Mononuclear cell (primary cell): ENCODE results near the gene PHF20. TPM values are rescaled to one million over a fixed set of nuclear protein-coding genes. Genes with fewer than 3 reads are reported as not detected.
"Not testable (repeated sequence)": the region's sequence is repeated elsewhere in the genome, so short reads cannot be mapped to it uniquely, and the experiment has no call there.

ENCODE experiments used
- H3K27me3 ChIP-seq: 2 replicates; pipeline ENCODE4 v1.6.0; 2011; ENCODE audit warnings: low read length, control low read depth; ENCODE audit not compliant: insufficient read depth
- H3K4me1 ChIP-seq: 2 replicates; pipeline ENCODE4 v1.5.1; 2011; ENCODE audit warnings: mild to moderate bottlenecking, low read length, control low read depth; ENCODE audit not compliant: insufficient read depth
- H3K4me3 ChIP-seq: 2 replicates; pipeline ENCODE4 v1.5.1; 2011; ENCODE audit warnings: mild to moderate bottlenecking, low read length, moderate library complexity
- H3K9me3 ChIP-seq: 2 replicates; pipeline ENCODE4 v1.5.1; 2011; ENCODE audit warnings: low read depth, mild to moderate bottlenecking, control low read depth, low read length
- total RNA-seq: library from RNA; depleted of rRNA; stranded (reverse); fragments of >200 nt; gene quantifications from one replicate; pipeline ENCODE4 v1.2.3, GENCODE V29; 2012

The PHF20 gene
- total RNA-seq, 1 donor, result 103 TPM

- Histone ChIP-seq H3K4me1 (peaks cover 33% of the 10 kb centered on the region), H3K27me3 (no peaks in the 10 kb centered on the region)
These were observed 184.8 kb downstream of the PHF20 start for GRCh38 chr20:35956616-35957015.

GRCh38 chr20:35959291-35959690 is 187.5 kb downstream of the PHF20 start:
- peaks cover 13% of the 10 kb centered on the region for H3K4me1 ChIP-seq
- not testable (repeated sequence) for H3K4me3 ChIP-seq, H3K9me3 ChIP-seq, H3K27me3 ChIP-seq

More at GRCh38 chr20:35956616-35957015, 184.8 kb downstream of the PHF20 start:
- Histone ChIP-seq H3K4me3 (no peak overlapping the region), H3K9me3 (no peaks in the 10 kb centered on the region)

- Histone ChIP-seq H3K4me1 (no peaks in the 10 kb centered on the region), H3K9me3 (no peaks in the 10 kb centered on the region), H3K4me3 (no peak overlapping the region), H3K27me3 (no peaks in the 10 kb centered on the region)
These were observed 192.1 kb downstream of the PHF20 start for GRCh38 chr20:35963878-35964277.

- Histone ChIP-seq H3K4me1 (no peaks in the 10 kb centered on the region), H3K27me3 (no peaks in the 10 kb centered on the region), H3K4me3 (no peak within 1 kb of the TSS), H3K9me3 (no peaks in the 10 kb centered on the region)
These were observed 196.3 kb downstream of the PHF20 start, which contains the start of gene CNBD2 for GRCh38 chr20:35967979-35968640. Gene CNBD2 (plus strand): TSS chr20:35968590. CDS start chr20:35968763, 173 bp downstream.

- Histone ChIP-seq H3K9me3 (no peaks in the 10 kb centered on the region), H3K27me3 (no peaks in the 10 kb centered on the region), H3K4me1 (no peaks in the 10 kb centered on the region), H3K4me3 (no peak overlapping the region)
These were observed 197.1 kb downstream of the PHF20 start for GRCh38 chr20:35968930-35969329.

- Histone ChIP-seq H3K4me3 (no peak overlapping the region), H3K9me3 (no peaks in the 10 kb centered on the region), H3K27me3 (no peaks in the 10 kb centered on the region), H3K4me1 (no peaks in the 10 kb centered on the region)
These were observed 200.2 kb downstream of the PHF20 start for GRCh38 chr20:35971981-35972380.

GRCh38 chr20:35972462-35972861 is 200.6 kb downstream of the PHF20 start:
- Histone ChIP-seq H3K4me1 (peaks cover 3% of the 10 kb centered on the region), H3K9me3 (no peaks in the 10 kb centered on the region), H3K4me3 (no peak overlapping the region), H3K27me3 (no peaks in the 10 kb centered on the region)

- H3K4me3 ChIP-seq, result no peak overlapping the region
- H3K9me3 ChIP-seq, result no peaks in the 10 kb centered on the region
- H3K4me1 ChIP-seq, result peaks cover 20% of the 10 kb centered on the region
- no peaks in the 10 kb centered on the region for H3K27me3 ChIP-seq
These were observed 202.4 kb downstream of the PHF20 start for GRCh38 chr20:35974256-35974655.

GRCh38 chr20:35975576-35976373 is 204.0 kb downstream of the PHF20 start:
- Histone ChIP-seq H3K27me3 (no peaks in the 10 kb centered on the region), H3K9me3 (no peaks in the 10 kb centered on the region), H3K4me3 (no peak overlapping the region), H3K4me1 (peaks cover 21% of the 10 kb centered on the region)

GRCh38 chr20:35978041-35978513 is 206.3 kb downstream of the PHF20 start:
- H3K4me1 ChIP-seq, result peaks cover 29% of the 10 kb centered on the region
- no peaks in the 10 kb centered on the region for H3K9me3 ChIP-seq
- no peaks in the 10 kb centered on the region for H3K27me3 ChIP-seq
- no peak overlapping the region for H3K4me3 ChIP-seq

GRCh38 chr20:35979544-35979943 is 207.7 kb downstream of the PHF20 start:
- H3K27me3 ChIP-seq, result no peaks in the 10 kb centered on the region
- peaks cover 29% of the 10 kb centered on the region for H3K4me1 ChIP-seq
- H3K4me3 ChIP-seq, result no peak overlapping the region

GRCh38 chr20:35981969-35982368 is 210.2 kb downstream of the PHF20 start:
- H3K4me3 ChIP-seq, result no peak overlapping the region
- H3K27me3 ChIP-seq, result no peaks in the 10 kb centered on the region
- no peaks in the 10 kb centered on the region for H3K9me3 ChIP-seq
- H3K4me1 ChIP-seq, result peaks cover 29% of the 10 kb centered on the region

More at GRCh38 chr20:35979544-35979943, 207.7 kb downstream of the PHF20 start:
- H3K9me3 ChIP-seq, result no peaks in the 10 kb centered on the region

- Histone ChIP-seq H3K27me3 (no peaks in the 10 kb centered on the region), H3K4me1 (peaks cover 8% of the 10 kb centered on the region), H3K9me3 (no peaks in the 10 kb centered on the region), H3K4me3 (no peak overlapping the region)
These were observed 212.6 kb downstream of the PHF20 start for GRCh38 chr20:35984382-35984781.

- no peak overlapping the region for H3K4me3 ChIP-seq
- H3K9me3 ChIP-seq, result no peaks in the 10 kb centered on the region
- peaks cover under 1% of the 10 kb centered on the region for H3K27me3 ChIP-seq
- peaks cover 8% of the 10 kb centered on the region for H3K4me1 ChIP-seq
These were observed 214.0 kb downstream of the PHF20 start for GRCh38 chr20:35985806-35986205.

- no peaks in the 10 kb centered on the region for H3K9me3 ChIP-seq
- H3K27me3 ChIP-seq, result peaks cover 2% of the 10 kb centered on the region
- H3K4me3 ChIP-seq, result no peak overlapping the region
- no peaks in the 10 kb centered on the region for H3K4me1 ChIP-seq
These were observed 217.2 kb downstream of the PHF20 start for GRCh38 chr20:35988910-35989463.
